RWPE2 (cell line): ENCODE data around the gene LDLRAD4.

Source experiments
- ATAC-seq: fragments of 200-7000 bp; cut with Tn5 transposase; 3 replicates; pipeline ENCODE4 v1.9.1; 2021; ENCODE audit warnings: low read depth
- DNase-seq: peaks from one replicate; pipeline ENCODE4 v3.0.0-alpha.2; 2020; ENCODE audit warnings: low spot score
- H3K27ac ChIP-seq: fragments of 450-650 bp; 2 replicates; pipeline ENCODE4 v1.5.1; 2017; ENCODE audit warnings: mild to moderate bottlenecking; ENCODE audit not compliant: poor library complexity, severe bottlenecking
- H3K27me3 ChIP-seq: fragments of 250-450 bp; sonication (Bioruptor Pico); 2 replicates; pipeline ENCODE4 v1.5.1; 2021; ENCODE audit warnings: mild to moderate bottlenecking, moderate library complexity; ENCODE audit not compliant: insufficient read depth, poor library complexity, severe bottlenecking
- H3K36me3 ChIP-seq: fragments of 250-450 bp; sonication (Bioruptor Pico); 2 replicates; pipeline ENCODE4 v1.5.1; 2020; ENCODE audit warnings: low read depth, mild to moderate bottlenecking, moderate library complexity
- H3K4me1 ChIP-seq: fragments of 250-450 bp; sonication (Bioruptor Pico); 2 replicates; pipeline ENCODE4 v1.5.1; 2021; ENCODE audit warnings: mild to moderate bottlenecking, moderate library complexity; ENCODE audit not compliant: insufficient read depth, poor library complexity, severe bottlenecking
- H3K4me3 ChIP-seq: fragments of 250-450 bp; sonication (Bioruptor Pico); 2 replicates; pipeline ENCODE4 v1.5.1; 2021; ENCODE audit warnings: mild to moderate bottlenecking, moderate library complexity; ENCODE audit not compliant: severe bottlenecking
- H3K9me3 ChIP-seq: fragments of 250-450 bp; sonication (Bioruptor Pico); 2 replicates; pipeline ENCODE4 v1.5.1; 2021; ENCODE audit warnings: mild to moderate bottlenecking, moderate library complexity; ENCODE audit not compliant: severe bottlenecking
- TF ChIP-seq, protein P1 (sequence below): fragments of 450-650 bp; IDR thresholded peaks from one replicate; pipeline ENCODE4 v1.5.1; 2017; ENCODE audit warnings: mild to moderate bottlenecking, moderate library complexity; ENCODE audit not compliant: poor library complexity, severe bottlenecking

Gene LDLRAD4

DNA sequence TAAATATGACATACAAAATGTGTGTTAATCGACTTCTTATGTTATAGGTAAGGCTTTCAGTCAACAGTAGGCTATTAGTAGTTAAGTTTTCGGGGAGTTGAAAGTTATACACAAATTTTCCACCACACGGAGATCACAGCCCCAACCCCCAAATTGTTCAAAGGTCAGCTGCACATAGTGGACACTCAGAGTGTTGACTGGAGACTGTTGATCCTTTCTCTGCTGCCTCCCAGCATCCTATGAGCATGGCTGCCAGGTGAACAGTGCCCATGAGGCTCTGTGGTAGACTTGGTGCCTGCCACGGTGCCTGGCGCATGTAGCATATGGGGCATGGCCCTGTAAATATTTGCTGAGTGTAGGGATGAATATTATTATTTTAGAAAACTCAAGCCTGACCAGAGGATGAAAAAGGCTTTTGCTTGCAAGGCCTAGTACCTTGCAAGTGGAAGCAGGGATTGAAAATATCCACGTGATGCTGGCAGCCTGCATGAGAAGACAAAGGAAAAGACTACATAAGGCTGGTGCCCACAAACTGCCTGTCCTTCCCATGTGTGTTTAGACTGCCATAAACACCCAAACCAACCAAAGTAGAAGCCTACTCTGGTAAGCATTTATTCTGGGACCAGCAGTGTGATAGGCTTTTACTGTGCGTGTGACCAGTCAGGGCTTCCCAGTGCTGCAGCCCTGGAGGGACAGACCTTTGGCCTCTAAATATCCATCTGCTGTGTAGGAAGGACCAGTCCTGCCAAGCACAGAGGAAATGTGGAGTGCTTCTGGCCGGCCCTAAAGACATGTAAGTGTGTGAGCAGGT is 226.1 kb downstream of the LDLRAD4 start:
- no peak for ATAC-seq
- H3K36me3 ChIP-seq, result no peaks in the 10 kb centered on the region
- H3K9me3 ChIP-seq, result no peaks in the 10 kb centered on the region
- peaks cover 4% of the 10 kb centered on the region for H3K4me1 ChIP-seq
- TF ChIP-seq, protein P1, sequence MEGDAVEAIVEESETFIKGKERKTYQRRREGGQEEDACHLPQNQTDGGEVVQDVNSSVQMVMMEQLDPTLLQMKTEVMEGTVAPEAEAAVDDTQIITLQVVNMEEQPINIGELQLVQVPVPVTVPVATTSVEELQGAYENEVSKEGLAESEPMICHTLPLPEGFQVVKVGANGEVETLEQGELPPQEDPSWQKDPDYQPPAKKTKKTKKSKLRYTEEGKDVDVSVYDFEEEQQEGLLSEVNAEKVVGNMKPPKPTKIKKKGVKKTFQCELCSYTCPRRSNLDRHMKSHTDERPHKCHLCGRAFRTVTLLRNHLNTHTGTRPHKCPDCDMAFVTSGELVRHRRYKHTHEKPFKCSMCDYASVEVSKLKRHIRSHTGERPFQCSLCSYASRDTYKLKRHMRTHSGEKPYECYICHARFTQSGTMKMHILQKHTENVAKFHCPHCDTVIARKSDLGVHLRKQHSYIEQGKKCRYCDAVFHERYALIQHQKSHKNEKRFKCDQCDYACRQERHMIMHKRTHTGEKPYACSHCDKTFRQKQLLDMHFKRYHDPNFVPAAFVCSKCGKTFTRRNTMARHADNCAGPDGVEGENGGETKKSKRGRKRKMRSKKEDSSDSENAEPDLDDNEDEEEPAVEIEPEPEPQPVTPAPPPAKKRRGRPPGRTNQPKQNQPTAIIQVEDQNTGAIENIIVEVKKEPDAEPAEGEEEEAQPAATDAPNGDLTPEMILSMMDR, result no peak
- H3K27me3 ChIP-seq, result no peaks in the 10 kb centered on the region
- no peak overlapping the region for H3K27ac ChIP-seq
- DNase-seq, result no peak
- no peak overlapping the region for H3K4me3 ChIP-seq

GRCh38 chr18:13445241-13445897 is 226.8 kb downstream of the LDLRAD4 start:
- Histone ChIP-seq H3K9me3 (no peaks in the 10 kb centered on the region), H3K4me1 (peaks cover 4% of the 10 kb centered on the region), H3K27ac (no peak overlapping the region), H3K27me3 (no peaks in the 10 kb centered on the region), H3K36me3 (no peaks in the 10 kb centered on the region), H3K4me3 (no peak overlapping the region)
- no peak for DNase-seq
- TF ChIP-seq, protein P1, result no peak
- ATAC-seq, result no peak

DNA sequence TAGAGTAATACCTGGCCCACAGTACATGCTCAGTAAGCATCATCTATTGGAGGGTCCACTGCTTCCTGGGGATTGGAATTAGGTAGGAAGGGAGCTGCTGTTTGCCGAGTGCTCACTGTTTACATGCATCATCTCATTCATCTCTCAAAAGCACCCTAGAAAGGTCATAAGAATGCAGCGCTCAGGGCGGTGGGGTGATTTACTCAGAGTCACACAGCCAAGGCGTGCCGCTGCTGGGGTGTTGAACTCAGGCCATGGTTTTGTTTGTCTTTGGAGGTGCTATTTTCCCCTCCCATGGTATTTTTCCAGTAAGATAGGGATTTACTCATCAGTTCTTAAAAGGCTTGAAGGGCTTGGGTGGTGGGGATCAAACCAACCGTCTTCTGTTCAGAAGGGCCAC is 227.5 kb downstream of the LDLRAD4 start:
- Histone ChIP-seq H3K36me3 (no peaks in the 10 kb centered on the region), H3K4me1 (peaks cover 4% of the 10 kb centered on the region), H3K27ac (no peak overlapping the region), H3K4me3 (no peak overlapping the region), H3K9me3 (no peaks in the 10 kb centered on the region), H3K27me3 (no peaks in the 10 kb centered on the region)
- no peak for DNase-seq
- no peak for ATAC-seq
- TF ChIP-seq, protein P1, result no peak

DNA sequence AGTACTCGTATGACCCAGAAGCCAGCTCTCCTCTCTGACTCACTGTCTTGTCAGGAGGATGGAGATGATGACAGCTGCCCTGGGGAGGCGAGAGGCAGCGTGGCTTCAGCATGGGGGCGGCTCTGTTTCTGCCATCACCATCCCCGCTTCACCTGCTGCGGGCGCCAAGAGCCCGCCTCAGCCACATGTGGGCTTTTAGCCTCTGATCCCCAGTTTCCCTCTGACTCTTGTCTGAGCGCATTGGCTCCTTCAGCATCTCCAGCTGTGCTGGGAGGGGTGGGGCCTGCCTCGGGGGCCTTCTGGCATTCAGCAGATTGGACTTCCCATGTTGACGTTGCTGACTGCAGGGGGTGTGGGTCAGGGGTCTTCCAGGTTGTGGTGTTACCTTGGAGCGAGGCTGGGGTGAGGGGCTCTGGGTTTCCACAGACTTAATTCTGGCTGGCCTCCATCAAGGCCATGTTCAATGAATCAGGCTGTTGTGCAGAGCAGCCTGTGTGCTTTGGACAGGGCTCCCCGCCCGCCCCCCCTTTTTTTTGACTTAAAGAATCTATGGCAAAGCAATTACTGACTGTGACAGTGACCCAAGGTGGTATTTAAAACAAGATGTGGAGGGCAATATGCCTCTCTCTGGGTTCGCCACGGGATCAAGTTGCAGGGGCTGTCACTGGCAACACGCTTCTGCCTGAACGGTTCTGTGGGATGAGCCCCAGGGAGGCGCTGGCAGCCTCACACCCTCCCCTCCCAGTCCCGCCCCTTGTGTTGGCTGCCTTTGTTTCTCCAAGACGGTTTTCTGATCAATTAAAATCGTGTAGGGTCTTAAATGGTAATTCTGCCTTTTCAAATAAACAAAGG is 228.3 kb downstream of the LDLRAD4 start:
- no peaks in the 10 kb centered on the region for H3K36me3 ChIP-seq
- TF ChIP-seq, protein P1, result no peak
- DNase-seq (no peak), ATAC-seq (no peak)
- H3K4me3 ChIP-seq, result no peak overlapping the region
- H3K27ac ChIP-seq, result no peak overlapping the region
- peaks cover 4% of the 10 kb centered on the region for H3K4me1 ChIP-seq
- H3K9me3 ChIP-seq, result no peaks in the 10 kb centered on the region
- H3K27me3 ChIP-seq, result no peaks in the 10 kb centered on the region
